Subcutaneous adipose tissue (tissue), 4 donors: ENCODE data around the gene DCUN1D4. TPM values are rescaled to one million over a fixed set of nuclear protein-coding genes. Genes with fewer than 3 reads are reported as not detected.

ENCODE experiments used
- total RNA-seq, 4 donors: library from RNA; depleted of rRNA; stranded (reverse); fragments of >200 nt; gene quantifications; one replicate each; pipeline ENCODE4 v1.1.0, GENCODE V29; 2016
- TF ChIP-seq, protein P1 (sequence below): fragments of 450-650 bp; IDR thresholded peaks from one replicate; pipeline ENCODE4 v1.5.1; 2016; ENCODE audit warnings: low read depth, mild to moderate bottlenecking, control low read depth, antibody characterized with exemption, moderate library complexity

DCUN1D4 gene
- total RNA-seq, 4 donors from 2014 or later, result 38.8 to 61.7 (median 42.0) TPM

- TF ChIP-seq, protein P1, sequence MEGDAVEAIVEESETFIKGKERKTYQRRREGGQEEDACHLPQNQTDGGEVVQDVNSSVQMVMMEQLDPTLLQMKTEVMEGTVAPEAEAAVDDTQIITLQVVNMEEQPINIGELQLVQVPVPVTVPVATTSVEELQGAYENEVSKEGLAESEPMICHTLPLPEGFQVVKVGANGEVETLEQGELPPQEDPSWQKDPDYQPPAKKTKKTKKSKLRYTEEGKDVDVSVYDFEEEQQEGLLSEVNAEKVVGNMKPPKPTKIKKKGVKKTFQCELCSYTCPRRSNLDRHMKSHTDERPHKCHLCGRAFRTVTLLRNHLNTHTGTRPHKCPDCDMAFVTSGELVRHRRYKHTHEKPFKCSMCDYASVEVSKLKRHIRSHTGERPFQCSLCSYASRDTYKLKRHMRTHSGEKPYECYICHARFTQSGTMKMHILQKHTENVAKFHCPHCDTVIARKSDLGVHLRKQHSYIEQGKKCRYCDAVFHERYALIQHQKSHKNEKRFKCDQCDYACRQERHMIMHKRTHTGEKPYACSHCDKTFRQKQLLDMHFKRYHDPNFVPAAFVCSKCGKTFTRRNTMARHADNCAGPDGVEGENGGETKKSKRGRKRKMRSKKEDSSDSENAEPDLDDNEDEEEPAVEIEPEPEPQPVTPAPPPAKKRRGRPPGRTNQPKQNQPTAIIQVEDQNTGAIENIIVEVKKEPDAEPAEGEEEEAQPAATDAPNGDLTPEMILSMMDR, result no peak
These were observed 37.3 kb downstream of the DCUN1D4 start for GRCh38 chr4:51880016-51880915.

DNA sequence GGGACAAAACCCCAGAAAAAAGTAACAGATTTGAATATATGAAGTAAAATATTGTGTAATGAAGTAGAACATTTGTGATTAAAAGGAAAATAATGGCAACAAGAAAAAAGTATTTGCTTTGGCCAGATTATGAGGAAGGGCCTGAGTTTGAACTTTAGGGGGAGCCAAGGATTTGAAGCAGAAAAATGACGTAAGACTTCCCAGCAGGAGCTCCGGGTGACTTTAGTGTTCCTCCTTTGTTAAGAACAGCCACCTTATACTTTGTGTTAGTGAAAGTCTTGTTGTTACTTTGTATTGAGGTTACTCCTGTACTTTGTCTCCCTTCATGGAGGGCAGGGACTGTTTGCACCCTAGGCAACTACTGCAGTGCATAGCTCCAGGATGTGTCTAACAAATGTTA lies 41.1 kb downstream of the DCUN1D4 start:
- TF ChIP-seq, protein P1, result no peak

GRCh38 chr4:51884606-51885005 lies 41.7 kb downstream of the DCUN1D4 start:
- TF ChIP-seq, protein P1, result no peak

- TF ChIP-seq, protein P1, result no peak
These were observed 42.4 kb downstream of the DCUN1D4 start for GRCh38 chr4:51885363-51885762.

GRCh38 chr4:51890760-51891159 lies 47.8 kb downstream of the DCUN1D4 start:
- TF ChIP-seq, protein P1, result no peak

GRCh38 chr4:51894059-51894645 lies 51.2 kb downstream of the DCUN1D4 start:
- TF ChIP-seq, protein P1, result no peak

DNA sequence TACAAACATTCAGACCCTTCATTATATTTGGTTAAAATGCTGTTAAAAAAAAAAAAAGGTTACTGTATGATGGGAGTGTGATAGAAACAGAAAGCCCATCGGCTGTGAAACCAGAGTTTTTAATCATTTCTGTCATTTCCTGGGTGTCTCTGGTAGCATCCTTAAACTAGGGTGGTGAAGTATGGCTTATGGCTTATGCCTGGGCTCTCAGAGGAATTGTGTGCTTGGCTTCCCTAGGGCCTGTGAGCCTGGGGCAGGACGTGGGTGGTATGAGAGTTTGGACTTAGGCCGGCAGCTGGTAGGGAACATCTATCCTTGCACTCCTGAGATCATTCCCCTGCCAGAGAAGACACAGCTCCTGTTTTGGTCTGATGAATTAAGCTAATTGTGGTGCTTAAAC lies 52.2 kb downstream of the DCUN1D4 start:
- TF ChIP-seq, protein P1, result no peak
